HUES6 (cell line): ENCODE measurements around the gene MRPL4.
A peak's percentile ranks its signal among the peaks of the same experiment; 100 is the strongest.

Source experiments
- H3K27ac ChIP-seq: 2 replicates; pipeline ENCODE4 v1.7.0; 2013; ENCODE audit warnings: low read depth, mild to moderate bottlenecking, low read length, inconsistent platforms
- H3K27me3 ChIP-seq: 2 replicates; pipeline ENCODE4 v1.6.1; 2013; ENCODE audit warnings: low read length; ENCODE audit not compliant: control insufficient read depth, insufficient read depth
- H3K36me3 ChIP-seq: 2 replicates; pipeline ENCODE4 v1.6.1; 2013; ENCODE audit warnings: low read length; ENCODE audit not compliant: control insufficient read depth, insufficient read depth
- H3K4me1 ChIP-seq: 2 replicates; pipeline ENCODE4 v1.6.1; 2013; ENCODE audit warnings: low read length; ENCODE audit not compliant: control insufficient read depth, insufficient read depth
- H3K4me3 ChIP-seq: 2 replicates; pipeline ENCODE4 v1.5.1; 2013; ENCODE audit warnings: low read depth, low read length
- H3K9ac ChIP-seq: one replicate; pipeline ENCODE4 v1.6.1; 2013; ENCODE audit warnings: mild to moderate bottlenecking, low read length
- H3K9me3 ChIP-seq: 2 replicates; pipeline ENCODE4 v1.6.1; 2013; ENCODE audit warnings: low read depth, low read length; ENCODE audit not compliant: control insufficient read depth, insufficient read depth

Gene MRPL4

DNA sequence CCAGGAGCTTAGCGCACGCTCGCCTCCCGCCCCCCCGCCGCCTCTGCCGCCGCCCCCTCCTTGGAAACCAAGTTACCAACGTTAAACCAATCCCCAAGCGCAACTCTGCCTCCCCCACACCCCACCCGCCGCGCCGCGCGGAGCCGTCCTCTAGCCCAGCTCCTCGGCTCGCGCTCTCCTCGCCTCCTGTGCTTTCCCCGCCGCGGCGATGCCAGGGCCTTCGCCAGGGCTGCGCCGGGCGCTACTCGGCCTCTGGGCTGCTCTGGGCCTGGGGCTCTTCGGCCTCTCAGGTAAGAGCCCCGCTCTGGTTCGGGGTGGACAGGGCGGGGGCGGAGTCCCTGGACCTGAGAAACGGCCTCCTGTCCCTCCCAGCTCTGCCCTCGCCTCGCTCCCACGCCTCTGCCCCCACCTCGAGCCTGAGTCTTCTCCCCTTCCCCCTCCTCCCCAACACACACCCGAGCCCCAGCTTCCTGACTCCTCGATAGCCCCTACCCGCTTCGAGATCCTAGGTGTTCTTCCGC, 37.9 kb downstream of the MRPL4 start, which contains the start of gene ICAM5:
ICAM5 (plus strand) TSS at position 117 of the 521 bp plus-strand sequence; CDS start at position 209, 92 bp downstream.
- peak within 1 kb of the TSS; percentile 69 for H3K4me3 ChIP-seq
- no peaks in the 10 kb centered on the region for H3K9me3 ChIP-seq
- peaks cover 83% of the 10 kb centered on the region for H3K27me3 ChIP-seq
- peaks cover 34% of the 10 kb centered on the region for H3K4me1 ChIP-seq
- no peaks in the 10 kb centered on the region for H3K36me3 ChIP-seq
- H3K9ac ChIP-seq = peak within 1 kb of the TSS; percentile 16
- H3K27ac ChIP-seq = no peak within 1 kb of the TSS

- H3K4me3 ChIP-seq = peak overlapping the region; percentile 69
- H3K9me3 ChIP-seq = no peaks in the 10 kb centered on the region
- no peaks in the 10 kb centered on the region for H3K36me3 ChIP-seq
- H3K27ac ChIP-seq = no peak overlapping the region
- peaks cover 34% of the 10 kb centered on the region for H3K4me1 ChIP-seq
- H3K9ac ChIP-seq = peak overlapping the region; percentile 16
- H3K27me3 ChIP-seq = peaks cover 88% of the 10 kb centered on the region
Observed at GRCh38 chr19:10290357-10290875, 38.4 kb downstream of the MRPL4 start.

GRCh38 chr19:10290876-10291553, 39.0 kb downstream of the MRPL4 start:
- H3K27me3 ChIP-seq = peaks cover 94% of the 10 kb centered on the region
- peaks cover 36% of the 10 kb centered on the region for H3K4me1 ChIP-seq
- H3K9me3 ChIP-seq = no peaks in the 10 kb centered on the region
- H3K9ac ChIP-seq = no peak overlapping the region
- H3K36me3 ChIP-seq = no peaks in the 10 kb centered on the region
- peak overlapping the region; percentile 69 for H3K4me3 ChIP-seq
- H3K27ac ChIP-seq = no peak overlapping the region

- Histone ChIP-seq H3K9ac (no peak overlapping the region), H3K27me3 (peaks cover 98% of the 10 kb centered on the region), H3K9me3 (no peaks in the 10 kb centered on the region), H3K36me3 (no peaks in the 10 kb centered on the region), H3K27ac (no peak overlapping the region), H3K4me3 (peak overlapping the region; percentile 69), H3K4me1 (peaks cover 31% of the 10 kb centered on the region)
Observed at GRCh38 chr19:10291554-10292205, 39.7 kb downstream of the MRPL4 start.

GRCh38 chr19:10292206-10292788, 40.3 kb downstream of the MRPL4 start:
- Histone ChIP-seq H3K9ac (no peak overlapping the region), H3K9me3 (no peaks in the 10 kb centered on the region), H3K36me3 (no peaks in the 10 kb centered on the region), H3K4me1 (peaks cover 31% of the 10 kb centered on the region), H3K27ac (no peak overlapping the region), H3K4me3 (peak overlapping the region; percentile 69), H3K27me3 (peaks cover 98% of the 10 kb centered on the region)

GRCh38 chr19:10292789-10293636, 41.0 kb downstream of the MRPL4 start:
- Histone ChIP-seq H3K27ac (no peak overlapping the region), H3K27me3 (peaks cover 91% of the 10 kb centered on the region), H3K9me3 (no peaks in the 10 kb centered on the region), H3K4me3 (peak overlapping the region; percentile 56), H3K4me1 (peaks cover 31% of the 10 kb centered on the region), H3K36me3 (no peaks in the 10 kb centered on the region), H3K9ac (no peak overlapping the region)

GRCh38 chr19:10293637-10294367, 41.8 kb downstream of the MRPL4 start:
- peaks cover 83% of the 10 kb centered on the region for H3K27me3 ChIP-seq
- no peaks in the 10 kb centered on the region for H3K9me3 ChIP-seq
- peak overlapping the region; percentile 6; the same call in 1 of the 2 replicates for H3K4me3 ChIP-seq
- no peak overlapping the region for H3K9ac ChIP-seq
- H3K27ac ChIP-seq = no peak overlapping the region
- no peaks in the 10 kb centered on the region for H3K36me3 ChIP-seq
- peaks cover 30% of the 10 kb centered on the region for H3K4me1 ChIP-seq

DNA sequence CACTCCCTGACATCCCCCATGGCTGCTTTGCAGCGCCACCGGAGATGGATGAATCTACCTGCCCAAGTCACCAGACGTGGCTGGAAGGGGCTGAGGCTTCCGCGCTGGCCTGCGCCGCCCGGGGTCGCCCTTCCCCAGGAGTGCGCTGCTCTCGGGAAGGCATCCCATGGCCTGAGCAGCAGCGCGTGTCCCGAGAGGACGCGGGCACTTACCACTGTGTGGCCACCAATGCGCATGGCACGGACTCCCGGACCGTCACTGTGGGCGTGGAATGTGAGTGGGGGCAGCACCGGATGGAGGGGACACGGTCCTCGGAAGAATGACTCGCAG, 42.3 kb downstream of the MRPL4 start:
- Histone ChIP-seq H3K27me3 (peaks cover 78% of the 10 kb centered on the region), H3K4me3 (peak overlapping the region; percentile 6; the same call in 1 of the 2 replicates), H3K27ac (no peak overlapping the region), H3K9ac (no peak overlapping the region), H3K4me1 (peaks cover 27% of the 10 kb centered on the region), H3K36me3 (no peaks in the 10 kb centered on the region), H3K9me3 (no peaks in the 10 kb centered on the region)

DNA sequence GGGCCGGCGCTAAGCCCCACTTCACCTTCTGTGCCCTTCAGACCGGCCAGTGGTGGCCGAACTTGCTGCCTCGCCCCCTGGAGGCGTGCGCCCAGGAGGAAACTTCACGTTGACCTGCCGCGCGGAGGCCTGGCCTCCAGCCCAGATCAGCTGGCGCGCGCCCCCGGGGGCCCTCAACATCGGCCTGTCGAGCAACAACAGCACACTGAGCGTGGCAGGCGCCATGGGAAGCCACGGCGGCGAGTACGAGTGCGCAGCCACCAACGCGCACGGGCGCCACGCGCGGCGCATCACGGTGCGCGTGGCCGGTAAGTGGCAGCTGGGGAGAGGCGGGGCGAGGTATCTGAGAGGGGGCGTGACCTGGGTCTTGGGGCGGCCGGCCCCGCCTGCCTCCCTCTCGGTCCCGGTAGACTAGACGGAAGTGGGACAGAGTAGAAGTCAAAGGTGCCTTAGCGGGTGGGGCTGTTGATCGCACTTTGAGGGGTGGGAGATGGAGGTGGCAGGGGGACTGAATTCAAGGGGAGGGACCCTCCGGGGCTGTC, 43.4 kb downstream of the MRPL4 start:
- H3K27ac ChIP-seq = no peak overlapping the region
- H3K4me1 ChIP-seq = peaks cover 27% of the 10 kb centered on the region
- no peaks in the 10 kb centered on the region for H3K36me3 ChIP-seq
- H3K27me3 ChIP-seq = peaks cover 73% of the 10 kb centered on the region
- H3K9ac ChIP-seq = no peak overlapping the region
- peak overlapping the region; percentile 63 for H3K4me3 ChIP-seq
- no peaks in the 10 kb centered on the region for H3K9me3 ChIP-seq
